Mesothelial cell of epicardium (in vitro differentiated cells): ENCODE results near the gene FIGNL2. TPM values are rescaled to one million over a fixed set of nuclear protein-coding genes. Genes with fewer than 3 reads are reported as not detected.

ENCODE experiments used
- DNase-seq, 2 experiments: peaks; one replicate each; pipeline ENCODE4 v3.0.0; 2021; ENCODE audit warnings: low spot score in 2 of 2; ENCODE audit not compliant: unreplicated experiment in 2 of 2
- H3K27ac Mint-ChIP-seq: 2 replicates; pipeline ENCODE4 v1.8.0; 2021; ENCODE audit warnings: mixed read lengths
- H3K27me3 Mint-ChIP-seq: 2 replicates; pipeline ENCODE4 v1.8.0; 2021; ENCODE audit warnings: low read depth, mixed read lengths
- H3K36me3 Mint-ChIP-seq: 2 replicates; pipeline ENCODE4 v1.8.0; 2021; ENCODE audit warnings: mixed read lengths
- H3K4me1 Mint-ChIP-seq: 2 replicates; pipeline ENCODE4 v1.8.0; 2021; ENCODE audit warnings: mixed read lengths
- H3K4me3 Mint-ChIP-seq: 2 replicates; pipeline ENCODE4 v1.8.0; 2021; ENCODE audit warnings: mild to moderate bottlenecking, moderate library complexity, mixed read lengths
- H3K9me3 Mint-ChIP-seq: 2 replicates; pipeline ENCODE4 v1.8.0; 2021; ENCODE audit warnings: mixed read lengths
- total RNA-seq: library from RNA; stranded (reverse); gene quantifications from 3 replicates; pipeline ENCODE4 v1.2.1, GENCODE V29; 2021
- TF ChIP-seq, protein P1 (sequence below): fragments of 200-600 bp; sonication (generic); IDR thresholded peaks from one replicate; pipeline ENCODE4 v1.5.0; 2021; ENCODE audit warnings: antibody characterized with exemption; ENCODE audit not compliant: unreplicated experiment

Gene FIGNL2
- total RNA-seq, 1 donor from 2014 or later, result 5.2 TPM

DNA sequence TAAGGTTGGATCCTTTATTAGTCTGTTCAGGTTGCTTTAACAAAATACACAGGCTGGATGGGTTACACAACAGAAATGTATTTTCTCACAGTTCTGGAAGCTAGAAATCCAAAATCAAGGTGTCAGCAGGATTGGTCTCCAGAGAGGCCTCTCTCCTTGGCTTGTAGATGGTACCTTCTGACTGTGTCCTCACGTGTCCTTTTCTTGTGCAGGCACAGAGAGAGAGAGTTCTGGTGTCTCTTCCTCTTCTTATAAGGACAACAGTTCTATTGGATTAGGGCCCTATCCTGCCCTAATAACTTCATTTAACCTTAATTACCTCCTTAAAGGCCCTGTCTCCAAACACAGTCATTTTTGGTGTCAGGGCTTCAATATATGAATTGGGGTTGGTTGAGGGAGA, 34.8 kb upstream of the FIGNL2 start:
- Mint-ChIP-seq H3K4me3 (no peak overlapping the region), H3K9me3 (no peaks in the 10 kb centered on the region), H3K27ac (no peak overlapping the region), H3K36me3 (no peaks in the 10 kb centered on the region), H3K4me1 (peaks cover 11% of the 10 kb centered on the region), H3K27me3 (peaks cover 5% of the 10 kb centered on the region)
- no peak for DNase-seq
- TF ChIP-seq, protein P1, sequence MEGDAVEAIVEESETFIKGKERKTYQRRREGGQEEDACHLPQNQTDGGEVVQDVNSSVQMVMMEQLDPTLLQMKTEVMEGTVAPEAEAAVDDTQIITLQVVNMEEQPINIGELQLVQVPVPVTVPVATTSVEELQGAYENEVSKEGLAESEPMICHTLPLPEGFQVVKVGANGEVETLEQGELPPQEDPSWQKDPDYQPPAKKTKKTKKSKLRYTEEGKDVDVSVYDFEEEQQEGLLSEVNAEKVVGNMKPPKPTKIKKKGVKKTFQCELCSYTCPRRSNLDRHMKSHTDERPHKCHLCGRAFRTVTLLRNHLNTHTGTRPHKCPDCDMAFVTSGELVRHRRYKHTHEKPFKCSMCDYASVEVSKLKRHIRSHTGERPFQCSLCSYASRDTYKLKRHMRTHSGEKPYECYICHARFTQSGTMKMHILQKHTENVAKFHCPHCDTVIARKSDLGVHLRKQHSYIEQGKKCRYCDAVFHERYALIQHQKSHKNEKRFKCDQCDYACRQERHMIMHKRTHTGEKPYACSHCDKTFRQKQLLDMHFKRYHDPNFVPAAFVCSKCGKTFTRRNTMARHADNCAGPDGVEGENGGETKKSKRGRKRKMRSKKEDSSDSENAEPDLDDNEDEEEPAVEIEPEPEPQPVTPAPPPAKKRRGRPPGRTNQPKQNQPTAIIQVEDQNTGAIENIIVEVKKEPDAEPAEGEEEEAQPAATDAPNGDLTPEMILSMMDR, result no peak

DNA sequence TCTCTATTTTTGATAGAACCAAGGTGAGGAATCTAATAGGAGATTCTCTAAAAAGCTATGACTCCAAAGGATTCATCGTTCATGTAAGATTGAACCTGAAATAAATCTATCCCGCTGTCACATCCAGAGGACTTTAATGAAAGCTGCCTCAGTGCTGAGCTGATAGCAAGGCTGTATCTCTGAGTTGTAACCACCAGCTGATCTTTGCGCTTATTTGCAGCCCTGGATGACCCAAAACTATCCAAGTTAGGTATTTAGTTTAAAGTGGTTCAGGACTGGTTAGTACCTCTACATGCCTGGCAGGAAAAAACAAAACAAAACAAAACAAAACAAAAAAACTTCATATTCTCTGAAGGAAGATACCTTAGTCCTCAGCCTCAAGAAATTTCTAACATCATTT, 30.6 kb upstream of the FIGNL2 start:
- TF ChIP-seq, protein P1, result no peak
- Mint-ChIP-seq H3K4me1 (peaks cover 3% of the 10 kb centered on the region), H3K27me3 (no peaks in the 10 kb centered on the region), H3K27ac (no peak overlapping the region), H3K36me3 (no peaks in the 10 kb centered on the region), H3K9me3 (no peaks in the 10 kb centered on the region), H3K4me3 (no peak overlapping the region)
- no peak for DNase-seq

DNA sequence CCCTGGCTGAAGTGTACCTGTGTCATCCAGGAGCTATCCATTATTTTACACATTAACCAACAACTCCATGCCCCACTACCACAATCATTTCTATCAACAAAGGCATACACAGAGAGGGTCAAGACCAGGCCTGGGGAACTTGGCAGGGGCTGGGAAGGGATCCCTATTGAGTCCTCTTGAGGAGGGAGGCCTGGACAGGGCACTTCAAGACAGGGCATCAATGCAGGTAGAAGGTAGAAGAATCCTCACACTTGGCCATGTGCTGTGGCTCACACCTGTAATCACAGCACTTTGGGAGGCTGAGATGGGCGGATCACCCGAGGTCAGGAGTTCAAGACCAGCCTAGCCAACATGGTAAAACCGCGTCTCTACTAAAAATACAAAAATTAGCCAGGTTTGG, 26.0 kb upstream of the FIGNL2 start:
- Mint-ChIP-seq H3K36me3 (no peaks in the 10 kb centered on the region), H3K27ac (no peak overlapping the region), H3K4me3 (no peak overlapping the region), H3K4me1 (peaks cover 34% of the 10 kb centered on the region), H3K9me3 (no peaks in the 10 kb centered on the region), H3K27me3 (peaks cover 6% of the 10 kb centered on the region)
- DNase-seq, result no peak
- TF ChIP-seq, protein P1, result no peak

DNA sequence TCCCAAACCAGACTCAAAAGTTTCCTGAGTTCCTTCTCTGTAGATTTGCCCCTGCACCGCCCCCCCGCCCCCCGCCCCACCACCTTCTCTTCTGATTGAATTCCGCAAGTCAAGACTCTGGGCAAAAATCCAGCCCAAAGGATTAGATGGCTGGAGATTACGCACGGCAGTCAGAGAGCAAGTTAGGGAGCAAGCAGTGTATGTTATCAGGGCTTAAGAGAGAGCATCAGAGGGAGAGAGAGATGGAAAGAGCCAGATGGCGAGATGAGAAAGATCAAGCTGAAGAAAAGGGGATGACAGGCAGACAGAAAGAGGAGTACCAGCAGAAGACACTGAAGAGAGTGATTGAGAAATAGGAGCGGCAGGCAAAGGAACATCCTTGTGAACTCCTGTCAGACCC, 25.5 kb upstream of the FIGNL2 start:
- Mint-ChIP-seq H3K27me3 (peaks cover 6% of the 10 kb centered on the region), H3K9me3 (no peaks in the 10 kb centered on the region), H3K4me3 (no peak overlapping the region), H3K27ac (peak overlapping the region; percentile 19), H3K36me3 (no peaks in the 10 kb centered on the region), H3K4me1 (peaks cover 36% of the 10 kb centered on the region)
- TF ChIP-seq, protein P1, result no peak
- DNase-seq, result no peak

DNA sequence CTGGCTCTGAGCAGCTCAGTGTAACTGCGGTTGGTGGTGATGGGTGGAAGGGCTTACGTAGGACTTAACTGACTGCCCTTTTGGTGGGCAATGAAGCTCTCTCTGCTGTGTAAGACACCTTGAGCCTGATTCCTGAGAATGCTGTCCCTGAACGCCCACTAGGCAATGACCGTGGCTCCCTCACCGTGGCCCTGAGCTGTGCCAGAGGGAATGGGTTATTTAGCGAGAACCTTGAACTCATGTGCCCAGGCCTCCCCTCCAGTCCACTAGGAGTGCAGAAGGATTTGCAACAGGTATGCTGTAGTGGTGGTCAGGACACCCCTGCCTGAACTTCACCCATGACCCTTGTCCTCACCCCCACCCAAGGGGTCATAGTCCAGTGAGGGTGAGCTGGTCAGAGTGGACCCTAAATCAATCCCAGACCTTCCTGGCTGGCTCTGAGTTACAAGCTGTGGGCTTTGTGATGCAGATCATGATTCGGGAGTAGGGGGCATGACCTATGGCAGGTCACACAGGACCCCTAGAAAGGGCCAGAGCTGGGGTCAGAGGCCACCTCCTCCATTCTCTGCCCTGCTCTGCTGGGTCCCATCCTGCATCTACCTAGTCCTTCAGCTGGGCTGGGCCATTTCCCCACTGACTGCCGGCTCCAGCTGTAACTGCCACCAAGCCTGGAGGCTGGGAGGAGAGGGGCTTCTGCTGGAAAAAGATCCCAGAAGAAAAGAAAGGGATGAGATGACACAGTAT, 24.9 kb upstream of the FIGNL2 start:
- Mint-ChIP-seq H3K27ac (no peak overlapping the region), H3K4me3 (no peak overlapping the region), H3K27me3 (peaks cover 12% of the 10 kb centered on the region), H3K4me1 (peaks cover 42% of the 10 kb centered on the region), H3K36me3 (no peaks in the 10 kb centered on the region), H3K9me3 (no peaks in the 10 kb centered on the region)
- DNase-seq, result no peak
- TF ChIP-seq, protein P1, result no peak

DNA sequence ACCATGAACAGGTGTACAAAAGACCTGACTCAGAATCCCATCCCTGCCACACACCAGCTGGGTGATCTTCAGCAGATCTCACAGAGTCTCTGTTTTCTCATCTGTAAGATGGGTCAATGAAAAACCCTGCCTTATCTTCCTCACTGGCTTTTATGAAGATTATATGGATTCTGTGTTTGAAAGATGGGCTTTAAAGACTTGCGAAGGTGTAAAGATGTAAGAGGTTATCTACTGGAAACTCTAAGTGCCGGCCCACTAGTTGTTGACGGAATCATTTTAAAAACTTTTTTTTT, 24.1 kb upstream of the FIGNL2 start:
- no peak overlapping the region for H3K27ac Mint-ChIP-seq
- peaks cover 47% of the 10 kb centered on the region for H3K4me1 Mint-ChIP-seq

More for the DNA sequence above, 24.1 kb upstream of the FIGNL2 start:
- DNase-seq, result no peak
- peaks cover 17% of the 10 kb centered on the region for H3K27me3 Mint-ChIP-seq
- no peaks in the 10 kb centered on the region for H3K9me3 Mint-ChIP-seq
- H3K36me3 Mint-ChIP-seq, result no peaks in the 10 kb centered on the region
- H3K4me3 Mint-ChIP-seq, result no peak overlapping the region
- TF ChIP-seq, protein P1, result no peak
